Tibial nerve (tissue), 4 donors: Measurements from ENCODE around the gene KCNJ9.

Experiments
- CTCF ChIP-seq, 5 experiments: fragments of 200-600 bp in 3 of 5; fragments of 450-650 bp in 2 of 5; sonication (generic) in 3 of 5; IDR thresholded peaks; one replicate each; pipeline ENCODE4 v1.5.1; 2016 to 2019; ENCODE audit warnings: antibody characterized with exemption in 5 of 5, mild to moderate bottlenecking in 3 of 5, moderate library complexity in 2 of 5
- EP300 ChIP-seq, 2 donors: sonication (generic); formaldehyde crosslinking; IDR thresholded peaks; one replicate each; pipeline ENCODE4 v1.6.1; 2017; ENCODE audit warnings: antibody characterized with exemption in 2 of 2, mild to moderate bottlenecking in 1 of 2
- POLR2A ChIP-seq, 2 donors: fragments of 450-650 bp; IDR thresholded peaks; one replicate each; pipeline ENCODE4 v1.6.1; 2017; ENCODE audit warnings: antibody characterized with exemption in 2 of 2, mild to moderate bottlenecking in 2 of 2, moderate library complexity in 2 of 2

- TF ChIP-seq CTCF (IDR thresholded peaks at IDR 0.05), result no peak
- TF ChIP-seq EP300 (IDR thresholded peaks at IDR 0.05), result no peak
- no peak for TF ChIP-seq POLR2A (IDR thresholded peaks at IDR 0.05)
Observed at GRCh38 chr1:160128636-160129035, 47.3 kb downstream of the KCNJ9 start.
